ENCODE data around the gene OR4F15.
"Not testable (repeated sequence)": the region's sequence is repeated elsewhere in the genome, so short reads cannot be mapped to it uniquely, and the experiment has no call there.

OR4F15 gene

GRCh38 chr15:101811902-101812301 is at the start of gene OR4F15:
TSS of gene OR4F15 (plus strand) at chr15:101812202. CDS start at chr15:101818187, 5,985 bp downstream.
- no peak for DNase-seq (ENCODE audit: low read depth)

GRCh38 chr15:101764669-101765339 is 47.2 kb upstream of the OR4F15 start:
- not testable (repeated sequence) for DNase-seq (ENCODE audit: low read depth)

- not testable (repeated sequence) for DNase-seq (ENCODE audit: low read depth)
Observed at GRCh38 chr15:101765340-101765671, 46.7 kb upstream of the OR4F15 start.

- DNase-seq (ENCODE audit: low read depth): no peak
Observed at GRCh38 chr15:101765772-101766456, 46.1 kb upstream of the OR4F15 start.

GRCh38 chr15:101767083-101767640 is 44.8 kb upstream of the OR4F15 start:
- DNase-seq (ENCODE audit: low read depth): not testable (repeated sequence)

- no peak for DNase-seq (ENCODE audit: low read depth)
Observed at GRCh38 chr15:101772921-101773320, 39.1 kb upstream of the OR4F15 start.

- DNase-seq (ENCODE audit: low read depth): no peak
Observed at GRCh38 chr15:101773496-101774100, 38.4 kb upstream of the OR4F15 start.

GRCh38 chr15:101775136-101775535 is 36.9 kb upstream of the OR4F15 start:
- no peak for DNase-seq (ENCODE audit: low read depth)

GRCh38 chr15:101778576-101778975 is 33.4 kb upstream of the OR4F15 start:
- DNase-seq (ENCODE audit: low read depth): not testable (repeated sequence)

GRCh38 chr15:101780225-101780624 is 31.8 kb upstream of the OR4F15 start:
- not testable (repeated sequence) for DNase-seq (ENCODE audit: low read depth)

GRCh38 chr15:101781928-101782327 is 30.1 kb upstream of the OR4F15 start:
- DNase-seq (ENCODE audit: low read depth): no peak

GRCh38 chr15:101784644-101785043 is 27.4 kb upstream of the OR4F15 start:
- DNase-seq (ENCODE audit: low read depth): no peak

GRCh38 chr15:101786422-101786821 is 25.6 kb upstream of the OR4F15 start:
- not testable (repeated sequence) for DNase-seq (ENCODE audit: low read depth)

- not testable (repeated sequence) for DNase-seq (ENCODE audit: low read depth)
Observed at GRCh38 chr15:101788001-101788400, 24.0 kb upstream of the OR4F15 start.

GRCh38 chr15:101788503-101789269 is 23.3 kb upstream of the OR4F15 start:
- not testable (repeated sequence) for DNase-seq (ENCODE audit: low read depth)

- not testable (repeated sequence) for DNase-seq (ENCODE audit: low read depth)
Observed at GRCh38 chr15:101790748-101791147, 21.3 kb upstream of the OR4F15 start.

GRCh38 chr15:101793981-101794380 is 18.0 kb upstream of the OR4F15 start:
- not testable (repeated sequence) for DNase-seq (ENCODE audit: low read depth)

- no peak for DNase-seq (ENCODE audit: low read depth)
Observed at GRCh38 chr15:101795455-101795854, 16.5 kb upstream of the OR4F15 start.

GRCh38 chr15:101799665-101800064 is 12.3 kb upstream of the OR4F15 start:
- DNase-seq (ENCODE audit: low read depth): no peak

GRCh38 chr15:101801048-101801447 is 11.0 kb upstream of the OR4F15 start:
- DNase-seq (ENCODE audit: low read depth): no peak

GRCh38 chr15:101803209-101803608 is 8.8 kb upstream of the OR4F15 start, which contains the start of gene OR4F6:
TSS of gene OR4F6 (plus strand) at chr15:101803509. CDS start at chr15:101805720, 2,211 bp downstream.
- DNase-seq (ENCODE audit: low read depth): no peak

- no peak for DNase-seq (ENCODE audit: low read depth)
Observed at GRCh38 chr15:101803676-101804075, 8.3 kb upstream of the OR4F15 start.

Measured in activated T-cell treated with anti-CD3 and anti-CD28 coated beads for 24 hours (primary cell).